K562 (cell line): ENCODE measurements around the gene EPOP. TPM values are rescaled to one million over a fixed set of nuclear protein-coding genes. Genes with fewer than 3 reads are reported as not detected.

Experiments
- ATAC-seq: fragments of 200-7000 bp; cut with Tn5 transposase; 3 replicates; pipeline ENCODE4 v1.9.1; 2020; ENCODE audit warnings: moderate library complexity
- BruUV-seq: library from RNA; stranded (reverse); fragments of 400-500 nt; replicated peaks from 2 replicates; lab custom pipeline; 2021; lab: Mats Ljungman, UMichigan
- CTCF ChIA-PET: fragments of 300-600 bp; formaldehyde crosslinking; extraction: SDS; loops from one replicate; lab custom pipeline; 2021; ENCODE audit warnings: low intra/inter-chr PET ratio; lab: Yijun Ruan, JAX
- POLR2A ChIA-PET: fragments of 300-600, 350-650 bp; sonication (Branson Sonifier 250); formaldehyde crosslinking; extraction: SDS; loops from one replicate; lab custom pipeline; 2021; ENCODE audit warnings: antibody characterized with exemption, inconsistent platforms; lab: Yijun Ruan, JAX
- DNase-seq, 4 experiments: peaks; one replicate each; pipeline versions ENCODE4 v3.0.0 to v3.0.0-alpha.2; 2011 to 2018; ENCODE audit warnings: low spot score in 3 of 4, mixed read lengths in 3 of 4; ENCODE audit errors: extremely low read depth in 1 of 4
- FAIRE-seq: peaks from 2 replicates; lab custom pipeline; 2011; peaks lifted over from hg19 to GRCh38; lab: Jason Lieb, UNC
- H2AFZ ChIP-seq: 2 replicates; pipeline ENCODE4 v1.6.0; 2011; ENCODE audit warnings: low read depth, low read length, control low read depth, inconsistent platforms
- H3K27ac ChIP-seq: fragments of 200-600 bp; 3 replicates; pipeline ENCODE4 v1.8.0; 2011; ENCODE audit warnings: low read depth, mild to moderate bottlenecking, control low read depth, inconsistent platforms, low read length, moderate library complexity, mixed read lengths; ENCODE audit errors: extremely low read depth
- H3K27me3 ChIP-seq, 2 experiments: fragments of 300-600 bp in 1 of 2; 2 replicates in 1 of 2; 3 replicates in 1 of 2; pipeline versions ENCODE4 v1.6.0 to v1.8.0; 2011; ENCODE audit warnings: inconsistent platforms in 2 of 2, low read length in 2 of 2, mild to moderate bottlenecking in 1 of 2, mixed read lengths in 1 of 2, moderate library complexity in 1 of 2; ENCODE audit not compliant: control insufficient read depth in 2 of 2, insufficient read depth in 2 of 2
- H3K36me3 ChIP-seq: fragments of 300-600 bp; 3 replicates; pipeline ENCODE4 v1.8.0; 2011; ENCODE audit warnings: mild to moderate bottlenecking, low read length, inconsistent platforms; ENCODE audit not compliant: control insufficient read depth, insufficient read depth
- H3K4me1 ChIP-seq, 2 experiments: fragments of 200-600 bp in 1 of 2; replicated peaks in 1 of 2; 2 replicates in 1 of 2; 3 replicates in 1 of 2; pipeline versions ENCODE4 v1.5.1 to v1.8.0; 2011; ENCODE audit warnings: inconsistent platforms in 2 of 2, low read length in 2 of 2, mild to moderate bottlenecking in 1 of 2, mixed read lengths in 1 of 2, moderate library complexity in 1 of 2; ENCODE audit not compliant: control insufficient read depth in 2 of 2, insufficient read depth in 2 of 2
- H3K4me2 ChIP-seq: 2 replicates; pipeline ENCODE4 v1.6.1; 2011; ENCODE audit warnings: low read length, control low read depth, inconsistent platforms, mixed read lengths; ENCODE audit not compliant: insufficient read depth
- H3K4me3 ChIP-seq: fragments of 200-600 bp; sonication (generic), shearing (Covaris generic); 2 replicates; pipeline ENCODE4 v1.5.1; 2016; ENCODE audit warnings: control low read depth, inconsistent platforms
- H3K79me2 ChIP-seq: fragments of 200-600 bp; 3 replicates; pipeline ENCODE4 v1.8.0; 2011; ENCODE audit warnings: low read length, inconsistent platforms; ENCODE audit not compliant: control insufficient read depth, insufficient read depth
- H3K9ac ChIP-seq, 2 experiments: 2 replicates each; pipeline versions ENCODE4 v1.6.0 to v1.6.1; 2011; ENCODE audit warnings: low read depth in 2 of 2, low read length in 2 of 2, control low read depth in 1 of 2, inconsistent platforms in 1 of 2, mild to moderate bottlenecking in 1 of 2, mixed read lengths in 1 of 2; ENCODE audit not compliant: insufficient read depth in 1 of 2
- H3K9me1 ChIP-seq: one replicate; pipeline ENCODE4 v1.6.0; 2011; ENCODE audit warnings: inconsistent platforms, mild to moderate bottlenecking, low read length, moderate library complexity; ENCODE audit not compliant: control insufficient read depth, insufficient read depth
- H3K9me3 ChIP-seq: replicated peaks from 2 replicates; pipeline ENCODE4 v1.5.1; 2011; ENCODE audit warnings: low read depth, low read length, inconsistent platforms; ENCODE audit not compliant: control insufficient read depth, insufficient read depth
- H4K20me1 ChIP-seq: replicated peaks from 2 replicates; pipeline ENCODE4 v1.6.1; 2011; ENCODE audit warnings: low read length, inconsistent platforms, mixed read lengths; ENCODE audit not compliant: control insufficient read depth, insufficient read depth
- E2F1 ChIP-seq: sonication (generic); formaldehyde crosslinking; IDR thresholded peaks from 2 replicates; pipeline ENCODE4 v1.8.1; 2023; ENCODE audit warnings: mild to moderate bottlenecking, missing genetic modification reagents, moderate library complexity
- E2F3 ChIP-seq: fragments of 250-450 bp; sonication (Bioruptor Pico); IDR thresholded peaks from 2 replicates; pipeline ENCODE4 v1.4.0; 2020; ENCODE audit warnings: mild to moderate bottlenecking
- ETS2 ChIP-seq: IDR thresholded peaks from 2 replicates; pipeline ENCODE4 v1.6.1; 2016; ENCODE audit warnings: borderline replicate concordance, missing genetic modification characterization, mild to moderate bottlenecking, moderate library complexity, missing compliant biosample characterization; ENCODE audit not compliant: poor library complexity, severe bottlenecking
- HBP1 ChIP-seq: fragments of 450-650 bp; formaldehyde crosslinking; IDR thresholded peaks from 2 replicates; pipeline ENCODE4 v1.4.0; 2022; ENCODE audit warnings: missing genetic modification characterization
- HDAC3 ChIP-seq: fragments of 450-650 bp; IDR thresholded peaks from 2 replicates; pipeline ENCODE4 v1.6.1; 2018; ENCODE audit warnings: borderline replicate concordance, mild to moderate bottlenecking, moderate library complexity; ENCODE audit not compliant: partially characterized antibody
- IRF1 ChIP-seq: sonication (generic); formaldehyde crosslinking; IDR thresholded peaks from 2 replicates; pipeline ENCODE4 v1.8.0; 2022; ENCODE audit warnings: missing genetic modification reagents, mild to moderate bottlenecking, borderline replicate concordance
- KAT8 ChIP-seq: fragments of 450-650 bp; IDR thresholded peaks from 2 replicates; pipeline ENCODE4 v1.6.1; 2016; ENCODE audit warnings: low read depth, mild to moderate bottlenecking
- NCOA2 ChIP-seq, 2 experiments: fragments of 450-650 bp; IDR thresholded peaks; 2 replicates each; pipeline ENCODE4 v1.6.1; 2018; ENCODE audit warnings: mild to moderate bottlenecking in 2 of 2, moderate library complexity in 1 of 2; ENCODE audit not compliant: partially characterized antibody in 2 of 2
- NR2C2 ChIP-seq, 2 experiments: fragments of 200-800 bp in 1 of 2; sonication (Bioruptor generic) in 1 of 2; sonication (generic) in 1 of 2; formaldehyde crosslinking in 1 of 2; IDR thresholded peaks; 2 replicates each; pipeline versions ENCODE4 v1.6.1 to v1.8.0; 2016 to 2022; ENCODE audit warnings: mild to moderate bottlenecking in 1 of 2, missing compliant biosample characterization in 1 of 2, missing genetic modification characterization in 1 of 2, missing genetic modification reagents in 1 of 2
- PHB ChIP-seq: fragments of 250-450 bp; sonication (Bioruptor Pico); IDR thresholded peaks from 2 replicates; pipeline ENCODE4 v1.5.0; 2021
- RCOR1 ChIP-seq, 2 experiments: IDR thresholded peaks; 2 replicates each; pipeline ENCODE4 v1.6.1; 2012; ENCODE audit warnings: low read depth in 2 of 2, low read length in 2 of 2, borderline replicate concordance in 1 of 2, improper control_type of control experiment in 1 of 2
- SIN3A ChIP-seq, 2 experiments: fragments of 150-350 bp in 1 of 2; IDR thresholded peaks; 2 replicates each; pipeline ENCODE4 v1.6.1; 2011 to 2016; ENCODE audit warnings: borderline replicate concordance in 2 of 2, low read depth in 2 of 2, low read length in 2 of 2, mild to moderate bottlenecking in 2 of 2, moderate library complexity in 2 of 2; ENCODE audit not compliant: control insufficient read depth in 1 of 2
- ZBTB9 ChIP-seq: fragments of 450-650 bp; formaldehyde crosslinking; IDR thresholded peaks from 2 replicates; pipeline ENCODE4 v1.4.0; 2020; ENCODE audit warnings: mild to moderate bottlenecking, moderate library complexity
- ZNF224 ChIP-seq: sonication (generic); formaldehyde crosslinking; IDR thresholded peaks from 2 replicates; pipeline ENCODE4 v1.8.0; 2022; ENCODE audit warnings: mild to moderate bottlenecking, missing genetic modification reagents
- ZNF57 ChIP-seq: fragments of 450-650 bp; formaldehyde crosslinking; IDR thresholded peaks from 2 replicates; pipeline ENCODE4 v1.4.0; 2020; ENCODE audit warnings: mild to moderate bottlenecking, moderate library complexity
- ZNF584 ChIP-seq: fragments of 200-800 bp; sonication (Bioruptor generic); IDR thresholded peaks from 2 replicates; pipeline ENCODE4 v1.6.1; 2016; ENCODE audit warnings: low read depth, mild to moderate bottlenecking, missing genetic modification characterization, missing compliant biosample characterization
- ZNF707 ChIP-seq: fragments of 250-450 bp; sonication (Bioruptor Pico); conservative IDR thresholded peaks from 2 replicates; pipeline ENCODE4 v1.8.0; 2022; ENCODE audit warnings: inconsistent platforms, mild to moderate bottlenecking, moderate library complexity
- WGBS: fragments of 100-300 bp; shearing (Covaris generic); methylation state at CpG from one replicate; pipeline ENCODE4 v1.1.6; 2016; ENCODE audit warnings: low coverage, mixed read lengths; ENCODE audit not compliant: insufficient coverage; ENCODE audit errors: missing lambda C conversion rate; 5-methylcytosine and 5-hydroxymethylcytosine counted together
- in situ Hi-C: fragments of 300-500 bp; cut with MboI; formaldehyde crosslinking; loops from 4 replicates; pipeline ENCODE4 v1.15.0; 2018; ENCODE audit warnings: inconsistent platforms, mixed read lengths
- intact Hi-C: fragments of 100-400 bp; cut with micrococcal nuclease; formaldehyde crosslinking; loops from 2 replicates; pipeline ENCODE4 v1.14.2; 2022
- polyA plus RNA-seq, 8 experiments: library from polyadenylated mRNA; depleted of rRNA in 4 of 8; stranded (reverse) in 5 of 8; unstranded in 3 of 8; fragments of >200 nt; fragmentation: Nextera tagmentation in 2 of 8; fragmentation: Illumina TruSeq in 1 of 8; extraction: Ambion mirVana in 2 of 8; extraction: Trizol in 1 of 8; gene quantifications; 2 replicates each; pipeline versions ENCODE4 v1.2.1 to v1.2.3, GENCODE V29; 2011 to 2014; ENCODE audit warnings: inconsistent platforms in 1 of 8, missing spikeins in 1 of 8
- total RNA-seq, 7 experiments: library from RNA; depleted of rRNA in 6 of 7; stranded (reverse); fragments of >200 nt in 6 of 7; fragmentation: Illumina TruSeq in 2 of 7; extraction: Trizol in 2 of 7; gene quantifications; 2 replicates each; pipeline versions ENCODE4 v1.2.1 to v1.2.3, GENCODE V29; 2011 to 2021; ENCODE audit warnings: low replicate concordance in 1 of 7

Gene EPOP
- total and polyA plus RNA-seq, 9 of the 15 experiments (the other 6 are each of a cell fraction or from before 2014, with no cell fraction given), result 0.41 to 10.6 (median 4.6) TPM

GRCh38 chr17:38710985-38711384 lies 36.2 kb upstream of the EPOP start:
- WGBS, result 49% methylated on average over 5 of the region's 5 CpGs
- BruUV-seq, result no TSS peak
- ATAC-seq, result peak; percentile 61
- Histone ChIP-seq H2AFZ (no peak overlapping the region), H3K4me3 (no peak overlapping the region), H3K79me2 (peaks cover 21% of the 10 kb centered on the region), H3K4me2 (peak overlapping the region; percentile 20), H3K27me3 (no peaks in the 10 kb centered on the region), H3K9me3 (no peaks in the 10 kb centered on the region), H3K9ac (peak overlapping the region in 1 of 2 experiments; percentile 83; a peak in 1 of 4 replicates), H3K4me1 (peaks cover 35 to 57% of the 10 kb centered on the region in 2 experiments), H3K9me1 (peaks cover 4% of the 10 kb centered on the region), H3K27ac (no peak overlapping the region; the same call in 2 of the 3 replicates), H4K20me1 (peaks cover 8% of the 10 kb centered on the region; the same call in 1 of the 2 replicates), H3K36me3 (peaks cover 77% of the 10 kb centered on the region; the same call in 2 of the 3 replicates)
- FAIRE-seq, result no peak
- ChIA-PET POLR2A (interaction anchor here (0.6 to 3.5 kb wide), 7 partner anchors 8 to 152 kb away, joined by 3 to 30 read pairs (median 6); no protein-coding TSS in a partner anchor), CTCF (no interaction called here)
- peak in 3 of 4 experiments; percentile 36 to 60 (median 59) for DNase-seq
- in situ Hi-C loops, result no loop called here
- intact Hi-C loops, result no loop called here
- no peak for TF ChIP-seq HDAC3
- no peak for TF ChIP-seq E2F1 (CRISPR knock-in tag)
- TF ChIP-seq NR2C2 (CRISPR knock-in tag; IDR thresholded peaks at IDR 0.05), result peak; percentile 56; the same call in 1 of the 2 replicates
- peak; percentile 15; the same call in 1 of the 2 replicates for TF ChIP-seq NR2C2 (tag; IDR thresholded peaks at IDR 0.05)
- TF ChIP-seq NCOA2 (IDR thresholded peaks at IDR 0.05; ENCODE audit: partially characterized antibody in 2 of 2), result no peak
- no peak for TF ChIP-seq KAT8
- no peak for TF ChIP-seq ZNF224 (CRISPR knock-in tag)
- TF ChIP-seq ZNF584 (CRISPR knock-in tag), result no peak
- no peak for TF ChIP-seq RCOR1 (IDR thresholded peaks at IDR 0.05; ENCODE audit: borderline replicate concordance in 1 of 2, low read depth in 2 of 2, low read length in 2 of 2)
- TF ChIP-seq PHB, result no peak
- TF ChIP-seq ZNF57 (CRISPR knock-in tag), result no peak
- TF ChIP-seq ETS2 (tag), result no peak
- no peak for TF ChIP-seq SIN3A (IDR thresholded peaks at IDR 0.05; ENCODE audit: borderline replicate concordance in 2 of 2, control insufficient read depth in 1 of 2, low read depth in 2 of 2, low read length in 2 of 2)
- no peak for TF ChIP-seq HBP1 (CRISPR knock-in tag)
- TF ChIP-seq E2F3 (CRISPR knock-in tag), result no peak
- no peak for TF ChIP-seq ZNF707 (CRISPR knock-in tag)
- no peak for TF ChIP-seq ZBTB9 (CRISPR knock-in tag)
- TF ChIP-seq IRF1 (CRISPR knock-in tag), result no peak
